Testis (tissue), 3 donors: ENCODE measurements around the gene STYX. TPM values are rescaled to one million over a fixed set of nuclear protein-coding genes. Genes with fewer than 3 reads are reported as not detected.
"Not testable (repeated sequence)": the region's sequence is repeated elsewhere in the genome, so short reads cannot be mapped to it uniquely, and the experiment has no call there.

Source experiments
- DNase-seq: peaks from one replicate; pipeline ENCODE4 v3.0.0-alpha.2; 2019
- H3K27ac ChIP-seq, 2 donors: fragments of 200-600 bp; sonication (generic); one replicate each; pipeline ENCODE4 v1.5.1; 2019
- H3K27me3 ChIP-seq: fragments of 200-600 bp; sonication (generic); one replicate; pipeline ENCODE4 v1.5.1; 2019
- H3K36me3 ChIP-seq: fragments of 200-600 bp; sonication (generic); one replicate; pipeline ENCODE4 v1.5.1; 2017; ENCODE audit warnings: low read depth; ENCODE audit errors: missing control alignments
- H3K4me1 ChIP-seq: fragments of 200-600 bp; sonication (generic); one replicate; pipeline ENCODE4 v1.5.1; 2019
- H3K4me3 ChIP-seq, 2 donors: fragments of 200-600 bp; sonication (generic); one replicate each; pipeline ENCODE4 v1.5.1; 2017 to 2019
- H3K9me3 ChIP-seq: fragments of 200-600 bp; sonication (generic); one replicate; pipeline ENCODE4 v1.5.1; 2017
- CTCF ChIP-seq, 3 experiments: fragments of 450-650 bp in 2 of 3; fragments of 200-600 bp in 1 of 3; sonication (generic) in 1 of 3; IDR thresholded peaks; one replicate each; pipeline ENCODE4 v1.5.1; 2016 to 2019; ENCODE audit warnings: antibody characterized with exemption in 3 of 3, mild to moderate bottlenecking in 2 of 3, moderate library complexity in 1 of 3
- POLR2A ChIP-seq: fragments of 450-650 bp; IDR thresholded peaks from one replicate; pipeline ENCODE4 v1.6.1; 2017; ENCODE audit warnings: antibody characterized with exemption, mild to moderate bottlenecking, moderate library complexity
- WGBS, 2 donors: methylation state at CpG; one replicate each; pipeline ENCODE4 v1.1.5; 2018; 5-methylcytosine and 5-hydroxymethylcytosine counted together
- intact Hi-C: fragments of 100-400 bp; cut with DNase I; formaldehyde crosslinking; loops from one replicate; pipeline ENCODE4 v1.15.1; 2023; ENCODE audit warnings: low total_unique reads
- polyA plus RNA-seq: library from polyadenylated mRNA; stranded (reverse); fragments of 350-450 nt; fragmentation: Illumina TruSeq; extraction: RNeasy Lipid Tissue Mini Kit (QIAGEN cat#74804); gene quantifications from one replicate; pipeline ENCODE4 v1.2.3, GENCODE V29; 2014; ENCODE audit warnings: low read depth, low replicate concordance; ENCODE audit not compliant: insufficient read depth
- total RNA-seq, 2 donors: library from RNA; depleted of rRNA; stranded (reverse); fragments of >200 nt; gene quantifications; one replicate each; pipeline ENCODE4 v1.2.3, GENCODE V29; 2016

Gene STYX
- total and polyA plus RNA-seq, 3 donors from 2014 or later = 19.5 to 26.5 (median 20.4) TPM

- Histone ChIP-seq H3K36me3 (no peaks in the 10 kb centered on the region), H3K4me3 (no peak overlapping the region), H3K4me1 (no peaks in the 10 kb centered on the region), H3K27ac (no peak overlapping the region), H3K27me3 (no peaks in the 10 kb centered on the region), H3K9me3 (no peaks in the 10 kb centered on the region)
- WGBS, 2 donors = 90 to 98% methylated on average over 1 of the region's 1 CpG
- no peak for DNase-seq
- TF ChIP-seq POLR2A = no peak
- TF ChIP-seq CTCF (IDR thresholded peaks at IDR 0.05) = no peak
- intact Hi-C loops = no loop called here
Measured at GRCh38 chr14:52740751-52741150, 10.8 kb downstream of the STYX start.

GRCh38 chr14:52741865-52742264 is 11.9 kb downstream of the STYX start:
- no peak overlapping the region for H3K4me3 ChIP-seq
- intact Hi-C loops = no loop called here
- no peak for DNase-seq
- no peaks in the 10 kb centered on the region for H3K9me3 ChIP-seq
- H3K27ac ChIP-seq = peak overlapping the region in 1 of 2 donors; percentile 18
- no peaks in the 10 kb centered on the region for H3K4me1 ChIP-seq
- H3K27me3 ChIP-seq = no peaks in the 10 kb centered on the region
- no peaks in the 10 kb centered on the region for H3K36me3 ChIP-seq
- TF ChIP-seq POLR2A (no peak), CTCF (IDR thresholded peaks at IDR 0.05) (no peak)

GRCh38 chr14:52748647-52749292 is 18.8 kb downstream of the STYX start:
- 87 to 91% methylated on average over 8 of the region's 8 CpGs for WGBS, 2 donors
- no peak for DNase-seq
- Histone ChIP-seq H3K4me1 (no peaks in the 10 kb centered on the region), H3K36me3 (no peaks in the 10 kb centered on the region), H3K9me3 (no peaks in the 10 kb centered on the region), H3K4me3 (no peak overlapping the region), H3K27me3 (no peaks in the 10 kb centered on the region), H3K27ac (no peak overlapping the region)
- TF ChIP-seq CTCF (IDR thresholded peaks at IDR 0.05) (no peak), POLR2A (no peak)
- intact Hi-C loops = no loop called here

GRCh38 chr14:52755607-52756316 is 25.8 kb downstream of the STYX start:
- Histone ChIP-seq H3K4me3 (no peak overlapping the region), H3K27ac (no peak overlapping the region), H3K36me3 (no peaks in the 10 kb centered on the region), H3K27me3 (no peaks in the 10 kb centered on the region), H3K9me3 (no peaks in the 10 kb centered on the region), H3K4me1 (no peaks in the 10 kb centered on the region)
- DNase-seq = no peak
- 93 to 94% methylated on average over 5 of the region's 5 CpGs for WGBS, 2 donors
- intact Hi-C loops = no loop called here
- no peak for TF ChIP-seq POLR2A
- TF ChIP-seq CTCF (IDR thresholded peaks at IDR 0.05) = no peak

- WGBS, 2 donors = 100% methylated on average over 1 of the region's 1 CpG
- TF ChIP-seq CTCF (IDR thresholded peaks at IDR 0.05) (no peak), POLR2A (no peak)
- DNase-seq = no peak
- Histone ChIP-seq H3K9me3 (no peaks in the 10 kb centered on the region), H3K27me3 (no peaks in the 10 kb centered on the region), H3K4me1 (no peaks in the 10 kb centered on the region), H3K36me3 (no peaks in the 10 kb centered on the region), H3K4me3 (no peak overlapping the region), H3K27ac (no peak overlapping the region)
- intact Hi-C loops = no loop called here
Measured at GRCh38 chr14:52759145-52759544, 29.2 kb downstream of the STYX start.

- 92 to 98% methylated on average over 4 of the region's 4 CpGs for WGBS, 2 donors
- DNase-seq, H3K9me3 ChIP-seq, H3K36me3 ChIP-seq, intact Hi-C loops, H3K27ac ChIP-seq, H3K27me3 ChIP-seq, H3K4me3 ChIP-seq, H3K4me1 ChIP-seq: not testable (repeated sequence)
Measured at GRCh38 chr14:52762923-52763322, 33.0 kb downstream of the STYX start.
